Measurements from ENCODE around the gene THAP10.
A peak's percentile ranks its signal among the peaks of the same experiment; 100 is the strongest.
"Not testable (repeated sequence)": the region's sequence is repeated elsewhere in the genome, so short reads cannot be mapped to it uniquely, and the experiment has no call there.

Gene THAP10

GRCh38 chr15:70892002-70892911 lies at the start of gene THAP10, which contains the start of gene LRRC49:
Gene THAP10, minus strand, starts transcription at chr15:70892433. Its CDS starts 161 bp downstream, at chr15:70892272.
Gene LRRC49, plus strand, starts transcription at chr15:70892826. Its CDS starts 69 bp downstream, at chr15:70892895.
- FAIRE-seq = peak; percentile 87

GRCh38 chr15:70936326-70936725 lies 44.1 kb upstream of the THAP10 start:
- FAIRE-seq = no peak

- FAIRE-seq = no peak
These were observed 43.4 kb upstream of the THAP10 start for GRCh38 chr15:70935631-70936030.

GRCh38 chr15:70933411-70933810 lies 41.2 kb upstream of the THAP10 start:
- no peak for FAIRE-seq

GRCh38 chr15:70932397-70932796 lies 40.2 kb upstream of the THAP10 start:
- no peak for FAIRE-seq

GRCh38 chr15:70931821-70932220 lies 39.6 kb upstream of the THAP10 start:
- no peak for FAIRE-seq

GRCh38 chr15:70926914-70927313 lies 34.7 kb upstream of the THAP10 start:
- FAIRE-seq = not testable (repeated sequence)

GRCh38 chr15:70923311-70924080 lies 31.3 kb upstream of the THAP10 start:
- FAIRE-seq = no peak

- FAIRE-seq = no peak
These were observed 29.9 kb upstream of the THAP10 start for GRCh38 chr15:70922119-70922518.

GRCh38 chr15:70920981-70921696 lies 28.9 kb upstream of the THAP10 start:
- no peak for FAIRE-seq

GRCh38 chr15:70917955-70918354 lies 25.7 kb upstream of the THAP10 start:
- no peak for FAIRE-seq

GRCh38 chr15:70916531-70916930 lies 24.3 kb upstream of the THAP10 start:
- FAIRE-seq = no peak

GRCh38 chr15:70912187-70912586 lies 20.0 kb upstream of the THAP10 start:
- FAIRE-seq = no peak

- FAIRE-seq = no peak
These were observed 18.7 kb upstream of the THAP10 start for GRCh38 chr15:70910958-70911357.

GRCh38 chr15:70907784-70908471 lies 15.7 kb upstream of the THAP10 start:
- no peak for FAIRE-seq

GRCh38 chr15:70906842-70907241 lies 14.6 kb upstream of the THAP10 start:
- FAIRE-seq = no peak

- no peak for FAIRE-seq
These were observed 9.9 kb upstream of the THAP10 start for GRCh38 chr15:70902107-70902506.

- peak; percentile 31 for FAIRE-seq
These were observed 803 bp upstream of the THAP10 start for GRCh38 chr15:70892912-70893560.

GRCh38 chr15:70882361-70882760 lies 9.9 kb downstream of the THAP10 start:
- FAIRE-seq = no peak

GRCh38 chr15:70880781-70881180 lies 11.5 kb downstream of the THAP10 start:
- FAIRE-seq = no peak

GRCh38 chr15:70879401-70879800 lies 12.8 kb downstream of the THAP10 start:
- no peak for FAIRE-seq

GRCh38 chr15:70876683-70877082 lies 15.6 kb downstream of the THAP10 start:
- FAIRE-seq = no peak
